K562 treated with DMSO at 1 percent for 24 hours (cell line): ENCODE results near the gene RNU6-7. TPM values are rescaled to one million over a fixed set of nuclear protein-coding genes. Genes with fewer than 3 reads are reported as not detected.

Experiments
- total RNA-seq: library from RNA; unstranded; fragments of 300-600 nt; gene quantifications from 2 replicates; pipeline ENCODE4 v1.2.3, GENCODE V29; 2022; ENCODE audit warnings: low read depth; ENCODE audit not compliant: insufficient read depth

The RNU6-7 gene
- not detected in 2 replicates for total RNA-seq

DNA sequence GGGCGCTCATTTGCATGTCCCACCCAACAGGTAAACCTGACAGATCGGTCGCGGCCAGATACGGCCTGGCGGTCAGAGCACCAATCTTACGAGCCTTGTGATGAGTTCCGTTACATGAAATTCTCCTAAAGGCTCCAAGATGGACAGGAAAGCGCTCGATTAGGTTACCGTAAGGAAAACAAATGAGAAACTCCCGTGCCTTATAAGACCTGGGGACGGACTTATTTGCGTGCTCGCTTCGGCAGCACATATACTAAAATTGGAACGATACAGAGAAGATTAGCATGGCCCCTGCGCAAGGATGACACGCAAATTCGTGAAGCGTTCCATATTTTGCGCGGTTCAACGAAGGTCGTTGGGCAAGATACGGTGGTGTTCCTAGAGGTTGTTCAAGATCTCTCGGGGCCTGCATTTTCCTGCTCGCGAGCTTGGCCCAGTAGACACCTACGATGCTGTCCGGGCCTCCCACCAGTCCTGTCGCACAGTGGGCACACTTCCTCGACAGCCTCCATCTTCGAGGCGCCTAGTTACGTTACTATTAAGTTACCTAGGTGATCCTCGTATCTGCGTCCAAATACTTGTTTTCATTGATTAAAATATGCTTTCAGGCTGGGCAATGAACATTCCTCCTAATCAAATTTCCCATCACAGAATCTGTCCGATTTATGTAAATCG is at the start of gene RNU6-7:
RNU6-7 (plus strand) TSS at position 230 of the 675 bp plus-strand sequence.

DNA sequence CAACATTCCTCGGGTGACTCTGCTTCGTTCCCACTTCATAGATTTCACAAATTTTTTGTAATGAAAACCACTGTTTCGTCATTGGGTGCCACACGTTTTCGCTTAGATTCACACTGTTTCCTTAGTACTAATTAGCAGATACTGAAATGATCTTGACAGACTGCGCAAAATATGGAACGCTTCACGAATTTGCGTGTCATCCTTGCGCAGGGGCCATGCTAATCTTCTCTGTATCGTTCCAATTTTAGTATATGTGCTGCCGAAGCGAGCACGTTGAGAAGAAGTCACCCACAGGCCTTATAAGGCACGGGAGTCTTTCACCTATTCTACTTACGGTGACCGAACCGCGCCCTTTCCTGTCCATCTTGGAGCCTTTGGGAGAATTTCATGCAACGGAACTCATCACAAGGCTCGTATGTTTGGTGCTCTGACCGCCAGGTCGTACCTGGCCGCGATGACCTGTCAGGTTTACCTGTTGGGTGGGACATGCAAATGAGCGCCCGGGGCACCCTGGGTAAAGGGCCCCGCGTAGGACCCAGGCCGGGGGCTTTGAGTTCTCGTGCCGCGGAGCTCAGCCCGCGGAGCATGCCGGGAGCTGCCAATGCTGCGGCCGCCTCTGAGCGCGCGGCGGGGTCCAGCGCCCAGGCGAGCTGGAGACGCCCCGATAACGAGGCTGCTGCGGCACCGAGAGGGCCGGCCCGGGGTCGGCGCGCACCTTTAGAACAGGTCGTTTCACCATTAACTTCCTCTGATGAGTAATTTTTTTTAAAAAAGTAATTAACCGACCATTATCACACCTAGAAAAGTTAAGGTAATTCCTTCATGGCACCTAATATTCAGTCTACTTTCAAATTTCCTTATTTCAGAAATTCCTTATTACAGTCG is 1.4 kb downstream of the RNU6-7 start, which contains the start of gene RNU6-8:
RNU6-8 (minus strand) TSS at position 272 of the 885 bp plus-strand sequence.

Other genes with a start within 250 kb of the RNU6-7 start
- 6.0 and 8.2 TPM in 2 replicates for gene ARHGAP5, start 124.7 kb upstream of the RNU6-7 start, total RNA-seq
- gene RNU6-8, start 1.2 kb downstream of the RNU6-7 start, total RNA-seq = not detected in 2 replicates
- 0.14 and 0.25 TPM in 2 replicates for gene AKAP6, start 127.3 kb downstream of the RNU6-7 start, total RNA-seq